Thoracic aorta (tissue), 2 donors: ENCODE measurements around the gene EHD2. TPM values are rescaled to one million over a fixed set of nuclear protein-coding genes. Genes with fewer than 3 reads are reported as not detected.

Source experiments
- ATAC-seq: fragments of 150-250 bp; one replicate; pipeline ENCODE4 v1.8.0; 2017; ENCODE audit warnings: low read depth; ENCODE audit not compliant: insufficient number of reproducible peaks, low FRiP score
- DNase-seq: peaks from one replicate; pipeline ENCODE4 v3.0.0-alpha.2; 2020; ENCODE audit warnings: low spot score
- H3K27ac ChIP-seq, 2 donors: fragments of 200-600 bp; sonication (generic); 1 replicate in 1 of 2; 2 replicates in 1 of 2; pipeline ENCODE4 v1.5.1; 2016; ENCODE audit warnings: mild to moderate bottlenecking in 2 of 2, moderate library complexity in 2 of 2
- H3K27me3 ChIP-seq: fragments of 200-600 bp; sonication (generic); replicated peaks from 2 replicates; pipeline ENCODE4 v1.6.0; 2016; ENCODE audit warnings: mild to moderate bottlenecking; ENCODE audit not compliant: insufficient read depth
- H3K36me3 ChIP-seq: fragments of 200-600 bp; sonication (generic); one replicate; pipeline ENCODE4 v1.5.1; 2016
- H3K4me1 ChIP-seq, 2 donors: fragments of 200-600 bp; sonication (generic); 1 replicate in 1 of 2; 2 replicates in 1 of 2; pipeline versions ENCODE4 v1.5.1 to v1.6.0; 2016; ENCODE audit warnings: low read depth in 2 of 2, mild to moderate bottlenecking in 1 of 2; ENCODE audit not compliant: control insufficient read depth in 1 of 2
- H3K4me3 ChIP-seq: fragments of 200-600 bp; sonication (generic); 2 replicates; pipeline ENCODE4 v1.5.1; 2016; ENCODE audit warnings: mild to moderate bottlenecking
- H3K9me3 ChIP-seq: fragments of 200-600 bp; sonication (generic); 2 replicates; pipeline ENCODE4 v1.5.1; 2016
- total RNA-seq, 2 donors: library from RNA; depleted of rRNA; stranded (reverse); fragments of >200 nt; gene quantifications; one replicate each; pipeline versions ENCODE4 v1.1.0 to v1.2.3, GENCODE V29; 2016
- TF ChIP-seq, protein P1 (sequence below): fragments of 200-600 bp; sonication (generic); IDR thresholded peaks from one replicate; pipeline ENCODE4 v1.5.1; 2019; ENCODE audit warnings: antibody characterized with exemption

The EHD2 gene
- total RNA-seq, 2 donors from 2014 or later: 141 to 195 TPM

DNA sequence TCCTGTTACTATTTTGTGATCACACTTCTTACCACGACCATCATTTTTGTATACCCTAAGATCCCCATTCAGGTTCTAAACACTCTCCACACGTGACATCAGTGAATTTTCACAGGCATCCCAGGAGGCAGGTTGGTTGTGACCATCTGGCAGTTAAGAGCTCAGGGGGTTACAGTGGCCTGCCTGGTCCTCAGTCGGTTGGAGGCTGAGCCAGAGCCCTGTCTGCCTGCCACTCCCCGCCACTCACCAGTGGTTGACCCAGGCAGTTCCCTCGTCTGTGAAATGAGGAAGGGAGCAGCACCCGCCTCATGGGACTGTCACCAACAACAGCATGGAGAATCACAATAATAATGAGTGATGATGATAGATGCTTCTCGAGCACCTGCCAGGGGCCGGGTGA lies 36.4 kb upstream of the EHD2 start:
- no peak overlapping the region for H3K27ac ChIP-seq
- TF ChIP-seq, protein P1, sequence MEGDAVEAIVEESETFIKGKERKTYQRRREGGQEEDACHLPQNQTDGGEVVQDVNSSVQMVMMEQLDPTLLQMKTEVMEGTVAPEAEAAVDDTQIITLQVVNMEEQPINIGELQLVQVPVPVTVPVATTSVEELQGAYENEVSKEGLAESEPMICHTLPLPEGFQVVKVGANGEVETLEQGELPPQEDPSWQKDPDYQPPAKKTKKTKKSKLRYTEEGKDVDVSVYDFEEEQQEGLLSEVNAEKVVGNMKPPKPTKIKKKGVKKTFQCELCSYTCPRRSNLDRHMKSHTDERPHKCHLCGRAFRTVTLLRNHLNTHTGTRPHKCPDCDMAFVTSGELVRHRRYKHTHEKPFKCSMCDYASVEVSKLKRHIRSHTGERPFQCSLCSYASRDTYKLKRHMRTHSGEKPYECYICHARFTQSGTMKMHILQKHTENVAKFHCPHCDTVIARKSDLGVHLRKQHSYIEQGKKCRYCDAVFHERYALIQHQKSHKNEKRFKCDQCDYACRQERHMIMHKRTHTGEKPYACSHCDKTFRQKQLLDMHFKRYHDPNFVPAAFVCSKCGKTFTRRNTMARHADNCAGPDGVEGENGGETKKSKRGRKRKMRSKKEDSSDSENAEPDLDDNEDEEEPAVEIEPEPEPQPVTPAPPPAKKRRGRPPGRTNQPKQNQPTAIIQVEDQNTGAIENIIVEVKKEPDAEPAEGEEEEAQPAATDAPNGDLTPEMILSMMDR: no peak
- ATAC-seq (no peak), DNase-seq (no peak)
- peaks cover 45% of the 10 kb centered on the region for H3K36me3 ChIP-seq
- H3K4me3 ChIP-seq: no peak overlapping the region
- H3K4me1 ChIP-seq: no peaks in the 10 kb centered on the region
- H3K27me3 ChIP-seq: no peaks in the 10 kb centered on the region
- H3K9me3 ChIP-seq: no peaks in the 10 kb centered on the region

DNA sequence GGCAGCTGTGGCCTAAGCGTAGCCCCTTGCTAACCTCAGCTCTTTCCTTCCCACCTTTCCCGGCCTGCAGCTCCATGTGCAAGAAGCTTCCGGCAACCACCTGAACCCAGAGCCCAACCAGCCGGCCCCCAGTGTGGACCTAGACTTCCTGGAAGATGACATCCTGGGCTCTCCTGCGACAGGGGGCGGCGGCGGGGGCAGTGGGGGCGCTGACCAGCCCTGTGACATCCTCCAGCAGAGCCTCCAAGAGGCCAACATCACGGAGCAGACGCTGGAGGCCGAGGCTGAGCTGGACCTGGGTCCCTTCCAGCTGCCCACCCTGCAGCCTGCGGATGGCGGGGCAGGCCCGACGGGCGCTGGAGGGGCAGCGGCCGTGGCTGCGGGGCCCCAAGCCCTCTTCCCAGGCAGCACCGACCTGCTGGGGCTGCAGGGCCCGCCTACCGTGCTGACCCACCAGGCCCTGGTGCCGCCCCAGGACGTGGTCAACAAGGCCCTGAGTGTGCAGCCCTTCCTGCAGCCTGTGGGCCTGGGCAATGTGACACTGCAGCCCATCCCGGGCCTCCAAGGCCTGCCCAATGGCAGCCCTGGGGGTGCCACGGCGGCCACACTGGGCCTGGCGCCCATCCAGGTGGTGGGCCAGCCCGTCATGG lies 33.8 kb upstream of the EHD2 start:
- no peak overlapping the region for H3K4me3 ChIP-seq
- ATAC-seq: no peak
- H3K27me3 ChIP-seq: no peaks in the 10 kb centered on the region
- no peaks in the 10 kb centered on the region for H3K9me3 ChIP-seq
- peaks cover 33% of the 10 kb centered on the region for H3K36me3 ChIP-seq
- no peak for DNase-seq
- peaks cover 3 to 7% of the 10 kb centered on the region in 2 donors for H3K4me1 ChIP-seq
- H3K27ac ChIP-seq: no peak overlapping the region
- TF ChIP-seq, protein P1: no peak

DNA sequence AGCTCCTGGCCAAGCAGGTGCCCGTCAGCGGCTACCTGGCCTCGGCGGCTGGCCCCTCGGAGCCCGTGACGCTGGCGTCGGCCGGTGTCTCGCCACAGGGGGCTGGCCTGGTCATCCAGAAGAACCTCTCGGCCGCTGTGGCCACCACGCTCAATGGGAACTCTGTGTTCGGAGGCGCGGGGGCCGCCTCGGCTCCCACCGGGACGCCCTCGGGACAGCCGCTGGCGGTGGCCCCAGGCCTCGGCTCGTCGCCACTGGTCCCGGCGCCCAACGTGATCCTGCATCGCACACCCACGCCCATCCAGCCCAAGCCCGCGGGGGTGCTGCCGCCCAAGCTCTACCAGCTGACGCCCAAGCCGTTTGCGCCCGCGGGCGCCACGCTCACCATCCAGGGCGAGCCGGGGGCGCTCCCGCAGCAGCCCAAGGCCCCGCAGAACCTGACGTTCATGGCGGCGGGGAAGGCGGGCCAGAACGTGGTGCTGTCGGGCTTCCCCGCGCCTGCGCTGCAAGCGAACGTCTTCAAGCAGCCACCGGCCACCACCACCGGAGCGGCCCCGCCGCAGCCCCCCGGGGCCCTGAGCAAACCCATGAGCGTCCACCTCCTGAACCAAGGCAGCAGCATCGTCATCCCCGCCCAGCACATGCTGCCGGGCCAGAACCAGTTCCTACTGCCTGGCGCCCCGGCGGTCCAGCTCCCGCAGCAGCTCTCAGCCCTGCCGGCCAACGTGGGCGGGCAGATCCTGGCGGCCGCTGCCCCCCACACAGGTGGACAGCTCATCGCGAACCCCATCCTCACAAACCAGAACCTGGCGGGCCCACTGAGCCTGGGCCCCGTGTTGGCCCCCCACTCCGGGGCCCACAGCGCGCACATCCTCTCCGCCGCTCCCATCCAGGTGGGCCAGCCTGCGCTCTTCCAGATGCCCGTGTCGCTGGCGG lies 33.0 kb upstream of the EHD2 start:
- no peaks in the 10 kb centered on the region for H3K27me3 ChIP-seq
- TF ChIP-seq, protein P1: no peak
- H3K4me1 ChIP-seq: peaks cover 3 to 7% of the 10 kb centered on the region in 2 donors
- H3K36me3 ChIP-seq: peaks cover 28% of the 10 kb centered on the region
- no peak overlapping the region for H3K4me3 ChIP-seq
- DNase-seq (no peak), ATAC-seq (no peak)
- H3K27ac ChIP-seq: no peak overlapping the region
- no peaks in the 10 kb centered on the region for H3K9me3 ChIP-seq

DNA sequence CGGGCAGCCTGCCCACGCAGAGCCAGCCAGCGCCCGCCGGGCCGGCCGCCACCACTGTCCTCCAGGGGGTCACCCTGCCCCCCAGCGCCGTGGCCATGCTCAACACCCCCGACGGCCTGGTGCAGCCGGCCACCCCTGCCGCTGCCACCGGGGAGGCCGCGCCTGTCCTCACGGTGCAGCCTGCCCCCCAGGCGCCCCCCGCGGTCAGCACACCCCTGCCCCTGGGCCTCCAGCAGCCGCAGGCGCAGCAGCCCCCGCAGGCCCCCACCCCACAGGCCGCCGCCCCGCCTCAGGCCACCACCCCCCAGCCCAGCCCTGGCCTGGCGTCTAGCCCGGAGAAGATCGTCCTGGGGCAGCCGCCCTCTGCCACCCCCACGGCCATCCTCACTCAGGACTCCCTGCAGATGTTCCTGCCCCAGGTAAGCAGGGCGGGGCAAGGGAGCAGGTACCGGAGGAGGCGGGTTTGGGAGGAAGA lies 32.3 kb upstream of the EHD2 start:
- ATAC-seq: no peak

DNA sequence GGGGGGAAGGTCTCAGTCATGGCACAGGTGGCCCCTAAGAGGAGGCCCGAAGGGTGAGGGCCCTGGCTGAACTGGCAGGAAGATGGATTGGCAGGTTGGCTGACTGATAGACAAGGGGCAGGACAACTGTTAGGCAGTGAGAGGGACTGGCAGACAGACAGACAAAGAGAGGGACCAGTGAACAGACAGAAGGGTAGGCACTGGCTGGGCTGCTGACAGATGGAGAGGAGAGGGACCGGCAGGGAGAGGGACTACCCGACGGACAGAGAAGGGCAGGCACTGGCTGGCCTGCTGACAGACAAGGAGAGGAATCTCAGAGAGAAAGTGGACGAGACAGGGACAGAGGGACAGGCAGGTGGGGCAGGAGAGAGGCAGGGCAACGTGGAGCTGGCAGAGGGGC lies 31.8 kb upstream of the EHD2 start:
- no peaks in the 10 kb centered on the region for H3K27me3 ChIP-seq
- ATAC-seq (no peak), DNase-seq (no peak)
- TF ChIP-seq, protein P1: no peak
- H3K27ac ChIP-seq: no peak overlapping the region
- peaks cover 25% of the 10 kb centered on the region for H3K36me3 ChIP-seq
- H3K4me3 ChIP-seq: no peak overlapping the region
- no peaks in the 10 kb centered on the region for H3K9me3 ChIP-seq
- H3K4me1 ChIP-seq: peaks cover 3 to 7% of the 10 kb centered on the region in 2 donors

More for the DNA sequence above, 32.3 kb upstream of the EHD2 start:
- Histone ChIP-seq H3K27me3 (no peaks in the 10 kb centered on the region), H3K36me3 (peaks cover 25% of the 10 kb centered on the region), H3K4me1 (peaks cover 3 to 7% of the 10 kb centered on the region in 2 donors), H3K9me3 (no peaks in the 10 kb centered on the region), H3K4me3 (no peak overlapping the region), H3K27ac (no peak overlapping the region)
- TF ChIP-seq, protein P1: no peak
- no peak for DNase-seq
